Stimulated activated CD4-positive, alpha-beta T cell treated with anti-CD3 and anti-CD28 coated beads, Interleukin-4, amount 100 ng/mL, for 4 hours (primary cell): Measurements from ENCODE around the gene DHCR7.

ENCODE experiments used
- DNase-seq, 2 experiments: peaks; one replicate each; pipeline ENCODE4 v3.0.0-alpha.2; 2020

The DHCR7 gene

GRCh38 chr11:71456294-71456693 is 8.1 kb upstream of the DHCR7 start:
- DNase-seq: no peak

GRCh38 chr11:71454470-71455113 is 6.4 kb upstream of the DHCR7 start:
- peak in 1 of 2 experiments; percentile 40 for DNase-seq

GRCh38 chr11:71453918-71454304 is 5.7 kb upstream of the DHCR7 start:
- no peak for DNase-seq

GRCh38 chr11:71453037-71453917 is 5.1 kb upstream of the DHCR7 start, which contains the start of gene NADSYN1:
NADSYN1 (plus strand) TSS chr11:71453203; CDS start chr11:71453297, 94 bp downstream.
- peak; percentile 90 to 95 for DNase-seq

- DNase-seq: peak; percentile 27 to 45
Observed at GRCh38 chr11:71452199-71453036, 4.2 kb upstream of the DHCR7 start.

- no peak for DNase-seq
Observed at GRCh38 chr11:71451596-71452198, 3.5 kb upstream of the DHCR7 start.

GRCh38 chr11:71450939-71451338 is 2.7 kb upstream of the DHCR7 start:
- DNase-seq: no peak

- DNase-seq: no peak
Observed at GRCh38 chr11:71450507-71450906, 2.3 kb upstream of the DHCR7 start.

GRCh38 chr11:71449596-71449995 is 1.4 kb upstream of the DHCR7 start:
- DNase-seq: no peak

- DNase-seq: peak in 1 of 2 experiments; percentile 40
Observed at GRCh38 chr11:71447791-71448256, 369 bp downstream of the DHCR7 start.

GRCh38 chr11:71446942-71447688 is 1.1 kb downstream of the DHCR7 start:
- no peak for DNase-seq

- no peak for DNase-seq
Observed at GRCh38 chr11:71446150-71446549, 2.0 kb downstream of the DHCR7 start.

- no peak for DNase-seq
Observed at GRCh38 chr11:71444811-71445210, 3.4 kb downstream of the DHCR7 start.

GRCh38 chr11:71443736-71444445 is 4.3 kb downstream of the DHCR7 start:
- DNase-seq: no peak

- DNase-seq: no peak
Observed at GRCh38 chr11:71442880-71443279, 5.3 kb downstream of the DHCR7 start.

- DNase-seq: no peak
Observed at GRCh38 chr11:71442123-71442522, 6.1 kb downstream of the DHCR7 start.

GRCh38 chr11:71441251-71441650 is 6.9 kb downstream of the DHCR7 start:
- no peak for DNase-seq

- no peak for DNase-seq
Observed at GRCh38 chr11:71440021-71440755, 8.0 kb downstream of the DHCR7 start.

- no peak for DNase-seq
Observed at GRCh38 chr11:71438650-71439049, 9.5 kb downstream of the DHCR7 start.

- DNase-seq: no peak
Observed at GRCh38 chr11:71437879-71438278, 10.3 kb downstream of the DHCR7 start.
